Nephron (organoid): ENCODE measurements around the gene PHPT1.
A peak's percentile ranks its signal among the peaks of the same experiment; 100 is the strongest.

Experiments used
- H3K27ac Mint-ChIP-seq, 3 experiments: 2 replicates each; pipeline ENCODE4 v1.8.0; 2020; ENCODE audit warnings: mixed read lengths in 3 of 3, mild to moderate bottlenecking in 2 of 3, moderate library complexity in 1 of 3
- H3K27me3 Mint-ChIP-seq: 2 replicates; pipeline ENCODE4 v1.8.0; 2021; ENCODE audit warnings: low read depth, mild to moderate bottlenecking, moderate library complexity, mixed read lengths
- H3K36me3 Mint-ChIP-seq: 2 replicates; pipeline ENCODE4 v1.8.0; 2020; ENCODE audit warnings: low read depth, mixed read lengths
- H3K4me1 Mint-ChIP-seq: 2 replicates; pipeline ENCODE4 v1.8.0; 2020; ENCODE audit warnings: mixed read lengths
- H3K4me3 Mint-ChIP-seq, 3 experiments: 2 replicates each; pipeline ENCODE4 v1.8.0; 2020; ENCODE audit warnings: mild to moderate bottlenecking in 3 of 3, mixed read lengths in 3 of 3, moderate library complexity in 2 of 3
- H3K9me3 Mint-ChIP-seq: 2 replicates; pipeline ENCODE4 v1.8.0; 2020; ENCODE audit warnings: mixed read lengths
- TF ChIP-seq, protein P1 (sequence below), 3 experiments: fragments of 200-600 bp; sonication (generic); IDR thresholded peaks; one replicate each; pipeline ENCODE4 v1.5.0; 2021; ENCODE audit warnings: antibody characterized with exemption in 3 of 3; ENCODE audit not compliant: unreplicated experiment in 3 of 3

The PHPT1 gene

DNA sequence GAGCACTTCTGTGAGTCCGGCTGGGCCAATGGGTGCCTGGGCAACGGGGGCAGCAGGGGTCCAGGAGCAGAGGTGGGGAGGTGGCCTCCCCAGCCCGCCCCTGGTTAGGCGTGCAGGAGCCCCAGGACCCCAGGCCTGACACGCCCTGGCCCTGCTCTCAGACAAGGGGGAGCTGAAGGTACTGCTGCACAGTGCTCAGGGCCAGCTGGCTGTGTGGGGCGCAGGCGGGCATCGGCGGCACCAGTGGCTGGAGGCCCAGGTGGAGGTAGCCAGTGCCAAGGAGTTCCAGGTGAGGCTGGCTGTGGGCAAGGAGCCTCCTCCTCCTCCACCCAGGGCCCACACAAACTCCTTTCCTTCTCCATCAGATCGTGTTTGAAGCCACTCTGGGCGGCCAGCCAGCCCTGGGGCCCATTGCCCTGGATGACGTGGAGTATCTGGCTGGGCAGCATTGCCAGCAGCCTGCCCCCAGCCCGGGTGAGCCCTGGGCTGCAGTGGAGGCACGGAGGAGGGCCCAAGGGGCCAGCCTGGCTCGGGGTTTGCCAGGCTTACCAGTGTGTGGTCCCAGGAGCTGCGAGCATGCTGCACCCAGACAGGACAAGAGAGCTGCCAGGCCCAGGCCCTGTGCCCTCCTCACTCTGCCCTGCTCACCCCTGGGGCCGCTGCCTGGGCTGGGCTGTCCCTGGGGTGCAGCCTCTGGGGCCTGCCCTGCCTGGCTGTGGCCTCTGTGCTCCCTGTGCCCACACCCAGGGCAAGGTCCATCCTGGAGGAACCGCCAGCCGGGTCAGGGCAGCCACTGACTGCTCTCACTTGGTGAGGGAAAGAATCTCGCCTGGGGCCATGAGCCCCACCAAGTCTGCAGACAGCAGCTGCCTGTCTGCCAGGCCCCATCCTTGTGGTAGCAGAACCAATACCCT is 9.9 kb downstream of the PHPT1 start:
- H3K4me1 Mint-ChIP-seq, result no peaks in the 10 kb centered on the region
- TF ChIP-seq, protein P1, sequence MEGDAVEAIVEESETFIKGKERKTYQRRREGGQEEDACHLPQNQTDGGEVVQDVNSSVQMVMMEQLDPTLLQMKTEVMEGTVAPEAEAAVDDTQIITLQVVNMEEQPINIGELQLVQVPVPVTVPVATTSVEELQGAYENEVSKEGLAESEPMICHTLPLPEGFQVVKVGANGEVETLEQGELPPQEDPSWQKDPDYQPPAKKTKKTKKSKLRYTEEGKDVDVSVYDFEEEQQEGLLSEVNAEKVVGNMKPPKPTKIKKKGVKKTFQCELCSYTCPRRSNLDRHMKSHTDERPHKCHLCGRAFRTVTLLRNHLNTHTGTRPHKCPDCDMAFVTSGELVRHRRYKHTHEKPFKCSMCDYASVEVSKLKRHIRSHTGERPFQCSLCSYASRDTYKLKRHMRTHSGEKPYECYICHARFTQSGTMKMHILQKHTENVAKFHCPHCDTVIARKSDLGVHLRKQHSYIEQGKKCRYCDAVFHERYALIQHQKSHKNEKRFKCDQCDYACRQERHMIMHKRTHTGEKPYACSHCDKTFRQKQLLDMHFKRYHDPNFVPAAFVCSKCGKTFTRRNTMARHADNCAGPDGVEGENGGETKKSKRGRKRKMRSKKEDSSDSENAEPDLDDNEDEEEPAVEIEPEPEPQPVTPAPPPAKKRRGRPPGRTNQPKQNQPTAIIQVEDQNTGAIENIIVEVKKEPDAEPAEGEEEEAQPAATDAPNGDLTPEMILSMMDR (IDR thresholded peaks at IDR 0.05; ENCODE audit: unreplicated experiment in 3 of 3), result no peak
- no peaks in the 10 kb centered on the region for H3K9me3 Mint-ChIP-seq
- H3K27ac Mint-ChIP-seq, result no peak overlapping the region
- H3K27me3 Mint-ChIP-seq, result no peaks in the 10 kb centered on the region
- H3K36me3 Mint-ChIP-seq, result peaks cover 4% of the 10 kb centered on the region
- H3K4me3 Mint-ChIP-seq, result no peak overlapping the region

DNA sequence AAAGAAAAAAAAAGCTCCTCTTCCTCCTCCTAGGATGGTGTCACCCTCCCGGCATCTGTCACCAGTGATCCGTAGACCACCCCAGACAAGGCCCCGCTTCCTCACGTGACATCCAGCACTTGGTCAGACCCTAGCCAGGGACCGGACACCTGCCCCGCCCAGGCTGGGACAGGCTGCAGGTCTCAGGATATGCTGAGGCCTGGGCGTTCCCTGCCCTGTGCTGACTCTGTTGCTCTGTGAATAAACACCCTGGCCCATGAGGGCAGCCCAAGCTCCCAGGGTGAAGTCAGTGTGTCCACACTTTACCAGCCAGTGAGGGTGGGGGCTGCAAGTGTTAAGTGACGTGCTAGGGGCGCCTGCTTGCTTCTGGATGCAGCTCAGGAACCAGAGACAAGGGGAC is 11.3 kb downstream of the PHPT1 start:
- no peak overlapping the region for H3K4me3 Mint-ChIP-seq
- peaks cover 4% of the 10 kb centered on the region for H3K4me1 Mint-ChIP-seq
- no peaks in the 10 kb centered on the region for H3K27me3 Mint-ChIP-seq
- TF ChIP-seq, protein P1 (IDR thresholded peaks at IDR 0.05; ENCODE audit: unreplicated experiment in 3 of 3), result no peak
- no peaks in the 10 kb centered on the region for H3K9me3 Mint-ChIP-seq
- H3K36me3 Mint-ChIP-seq, result peaks cover 4% of the 10 kb centered on the region
- H3K27ac Mint-ChIP-seq, result no peak overlapping the region

DNA sequence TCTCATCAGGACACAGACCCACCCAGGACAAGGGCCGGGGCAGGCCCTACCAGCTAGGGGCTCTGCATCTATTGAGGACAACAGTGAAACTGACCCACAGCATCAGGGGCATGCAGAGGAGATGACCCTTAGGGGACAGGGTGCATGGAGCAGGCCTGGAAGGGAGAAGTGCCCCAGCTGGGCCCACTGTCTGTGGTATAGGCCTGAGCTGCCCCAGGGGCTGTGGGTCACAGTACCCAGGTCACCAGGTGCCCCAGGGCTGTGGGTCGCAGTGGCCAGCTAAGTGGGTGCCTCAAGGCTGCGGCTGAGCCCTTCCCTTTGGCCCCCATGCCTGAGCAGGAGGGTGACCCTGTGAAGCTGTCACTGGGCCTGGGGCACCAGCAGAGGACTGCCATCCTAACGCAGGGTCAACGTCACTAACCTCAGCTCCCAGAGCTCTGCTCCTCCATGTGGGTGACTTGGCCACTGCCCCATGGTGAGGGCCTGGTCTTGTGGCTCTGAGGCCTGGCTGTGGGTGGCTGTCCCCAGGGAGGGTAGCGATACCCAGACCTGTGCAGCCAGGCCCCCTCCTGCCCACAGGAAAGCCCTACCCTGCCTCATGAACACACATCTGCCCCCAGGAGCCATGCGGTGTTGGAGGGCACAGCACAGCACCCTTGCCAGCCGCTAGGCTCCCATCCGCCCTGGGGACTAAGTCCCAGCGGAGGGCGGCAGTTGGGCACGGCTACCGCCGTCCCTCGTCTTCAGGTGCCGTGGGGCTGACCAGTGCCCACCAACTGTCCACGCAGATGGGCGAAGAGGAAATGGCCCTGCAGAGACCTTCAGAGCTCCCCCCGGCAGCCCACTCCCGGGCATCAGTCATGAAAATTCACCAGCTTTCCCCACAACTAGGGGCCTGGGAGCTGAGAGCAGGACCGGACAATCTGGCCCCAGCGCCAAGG is 12.0 kb downstream of the PHPT1 start:
- Mint-ChIP-seq H3K27me3 (no peaks in the 10 kb centered on the region), H3K4me1 (peaks cover 4% of the 10 kb centered on the region), H3K27ac (no peak overlapping the region), H3K9me3 (no peaks in the 10 kb centered on the region), H3K4me3 (no peak overlapping the region), H3K36me3 (peaks cover 4% of the 10 kb centered on the region)
- TF ChIP-seq, protein P1 (IDR thresholded peaks at IDR 0.05; ENCODE audit: unreplicated experiment in 3 of 3), result no peak

DNA sequence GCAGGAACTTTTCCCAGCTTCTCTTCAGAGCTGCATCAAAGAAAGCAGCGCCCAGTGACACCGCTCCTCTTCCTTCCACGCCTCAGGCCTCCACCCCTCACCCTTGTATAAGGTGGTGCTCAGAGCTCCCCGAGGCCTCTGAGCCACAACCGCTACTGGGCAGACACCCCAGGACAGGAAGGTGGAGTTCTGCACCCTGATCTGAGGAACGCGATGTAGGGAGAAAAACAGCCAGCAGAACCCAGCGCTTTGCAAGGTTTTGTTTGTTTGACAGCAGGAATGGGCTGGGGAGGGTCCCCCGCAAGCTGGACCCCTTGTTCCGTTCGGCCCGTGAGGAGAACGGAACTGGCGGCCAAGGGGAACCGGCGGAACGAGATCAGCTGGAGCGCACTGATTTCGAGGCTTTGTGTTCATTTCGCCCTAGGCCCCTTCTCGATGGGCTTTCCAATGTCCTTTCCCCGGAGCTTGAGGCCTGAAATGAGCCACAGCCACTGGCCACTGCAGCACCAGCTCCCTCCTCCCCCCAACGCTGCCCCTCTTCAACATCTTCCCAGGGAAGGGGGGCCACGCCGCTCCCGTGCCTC is 12.8 kb downstream of the PHPT1 start:
- TF ChIP-seq, protein P1 (IDR thresholded peaks at IDR 0.05; ENCODE audit: unreplicated experiment in 3 of 3), result no peak
- Mint-ChIP-seq H3K27ac (no peak overlapping the region), H3K9me3 (no peaks in the 10 kb centered on the region), H3K4me3 (peak overlapping the region in 1 of 3 experiments; percentile 50), H3K4me1 (peaks cover 4% of the 10 kb centered on the region), H3K36me3 (peaks cover 4% of the 10 kb centered on the region), H3K27me3 (no peaks in the 10 kb centered on the region)

DNA sequence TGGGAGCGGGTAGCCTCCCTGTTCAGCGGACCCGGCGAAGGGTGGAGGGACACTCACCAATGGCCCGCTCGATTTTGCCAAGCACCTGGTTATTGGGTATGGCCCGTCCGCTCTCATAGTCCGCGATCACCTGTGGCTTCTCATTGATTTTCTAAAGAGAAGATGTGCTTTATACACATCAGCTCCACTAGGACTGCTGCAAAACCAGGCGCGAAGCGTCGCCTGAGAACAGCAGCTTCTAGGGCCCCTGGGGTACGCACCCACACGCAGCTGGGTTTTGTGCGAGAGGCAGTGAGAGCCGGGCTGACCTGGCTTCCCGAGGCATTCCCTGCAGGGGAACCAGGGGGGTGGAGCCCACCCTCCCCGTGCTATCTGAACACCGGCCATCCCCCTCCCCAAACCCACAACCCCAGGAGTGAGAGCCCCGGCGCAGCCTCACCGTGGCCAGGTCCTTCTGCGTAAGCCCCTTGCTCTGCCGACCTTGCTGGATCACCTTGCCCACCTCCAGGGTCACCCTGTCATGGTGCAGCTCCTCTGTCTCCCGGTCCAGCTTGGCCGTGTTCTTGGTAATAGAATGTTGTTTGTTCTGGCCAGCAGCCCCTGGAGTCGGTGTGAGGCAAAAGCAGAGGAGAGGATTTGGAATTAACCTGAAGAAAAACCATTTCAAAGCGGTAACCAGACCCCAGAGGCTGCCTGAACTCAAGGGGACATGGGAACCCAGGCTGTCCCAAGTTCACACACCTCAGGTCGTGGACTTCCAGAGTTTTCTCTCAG is 13.8 kb downstream of the PHPT1 start:
- H3K36me3 Mint-ChIP-seq, result peaks cover 9% of the 10 kb centered on the region

More for the DNA sequence above, 13.8 kb downstream of the PHPT1 start:
- H3K4me1 Mint-ChIP-seq, result peaks cover 4% of the 10 kb centered on the region
- no peak overlapping the region for H3K27ac Mint-ChIP-seq
- H3K27me3 Mint-ChIP-seq, result no peaks in the 10 kb centered on the region
- TF ChIP-seq, protein P1 (IDR thresholded peaks at IDR 0.05; ENCODE audit: unreplicated experiment in 3 of 3), result no peak
- peak overlapping the region in 2 of 3 experiments; percentile 37 to 46 for H3K4me3 Mint-ChIP-seq
- peaks cover 4% of the 10 kb centered on the region for H3K9me3 Mint-ChIP-seq
